GM19035 (cell line): ENCODE results near the gene CELF6.

Experiments used
- ATAC-seq: cut with Tn5 transposase; IDR thresholded peaks from one replicate; pipeline ENCODE4 v1.9.1; 2021; ENCODE audit not compliant: unreplicated experiment

CELF6 gene

DNA sequence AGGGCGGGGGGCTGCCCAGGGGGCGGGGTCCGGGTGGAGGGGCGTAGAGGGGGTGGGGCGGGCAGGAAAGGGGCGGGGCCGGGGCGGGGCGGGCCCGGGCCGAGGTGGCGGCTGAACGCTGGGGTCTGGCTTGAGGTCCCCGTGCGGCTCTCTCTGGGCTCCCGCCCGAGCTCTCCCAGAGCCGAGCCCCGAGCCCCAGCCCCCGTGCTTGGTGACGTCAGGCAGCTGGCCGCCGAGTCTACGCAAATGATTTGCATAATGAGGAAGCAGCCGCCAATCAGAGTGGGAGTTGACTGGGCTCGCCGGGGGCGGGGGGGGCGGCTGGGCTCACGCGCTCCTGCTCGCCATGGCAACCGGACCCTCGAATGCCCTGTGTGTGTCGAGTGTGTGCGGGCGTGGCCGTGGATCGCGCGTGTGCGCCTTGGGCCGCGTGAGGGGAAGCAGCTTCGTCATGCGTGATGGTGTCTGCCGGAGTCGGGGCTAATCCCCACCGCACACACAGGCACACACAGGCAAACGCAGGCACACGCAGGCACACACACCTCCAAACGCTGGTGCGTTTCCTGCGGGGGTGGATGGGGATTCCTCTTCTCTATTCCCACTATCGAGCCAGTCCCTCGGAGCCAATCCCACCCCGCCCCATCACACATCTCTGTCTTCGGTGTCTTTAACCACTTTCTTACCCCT, at the start of gene CELF6:
Gene CELF6, minus strand, starts transcription at position 173 of the 687 bp plus-strand sequence. CDS start 283 bp downstream, outside the sequence.
- ATAC-seq, result peak; percentile 62

- no peak for ATAC-seq
These were observed 48.9 kb upstream of the CELF6 start for GRCh38 chr15:72368899-72369298.

DNA sequence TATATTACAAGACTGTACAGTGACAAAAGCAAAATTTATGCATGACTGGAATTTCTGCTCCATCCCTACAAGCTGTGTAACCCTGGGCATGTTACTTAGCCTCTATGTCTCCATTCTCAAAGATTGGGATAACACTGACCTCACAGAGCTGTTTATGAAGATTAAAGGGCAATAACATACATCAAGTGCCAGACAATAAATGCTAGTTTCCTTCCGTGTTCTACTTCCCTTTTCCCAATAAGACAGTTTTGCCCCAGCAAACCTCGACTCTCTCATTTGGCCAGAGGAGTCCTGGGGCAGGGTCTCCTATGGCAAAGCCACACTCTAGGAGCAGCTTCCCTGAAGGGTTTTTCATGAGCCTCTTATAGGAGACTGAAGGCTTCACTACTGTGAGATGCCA, 48.4 kb upstream of the CELF6 start:
- ATAC-seq, result no peak

- peak; percentile 87 for ATAC-seq
These were observed 45.9 kb upstream of the CELF6 start for GRCh38 chr15:72365844-72366243.

DNA sequence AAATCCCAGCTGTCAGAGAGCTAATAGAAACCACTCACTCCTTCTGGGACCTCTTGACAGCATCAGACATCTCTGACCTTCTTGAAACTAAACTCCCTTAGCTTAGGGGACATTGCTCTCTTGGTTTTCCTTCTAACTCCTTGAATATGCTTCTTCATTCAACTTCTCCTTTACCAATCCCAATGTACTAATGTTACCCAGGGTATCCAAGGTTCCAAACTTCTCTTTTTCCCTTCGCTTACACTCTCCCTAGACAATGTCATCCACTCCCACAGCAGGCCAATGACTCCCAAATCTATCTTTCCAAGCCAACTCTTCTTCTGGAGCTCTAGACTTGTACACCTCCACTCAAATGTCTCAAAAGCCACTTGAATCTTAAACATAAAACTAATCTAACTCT, 41.2 kb upstream of the CELF6 start:
- no peak for ATAC-seq

DNA sequence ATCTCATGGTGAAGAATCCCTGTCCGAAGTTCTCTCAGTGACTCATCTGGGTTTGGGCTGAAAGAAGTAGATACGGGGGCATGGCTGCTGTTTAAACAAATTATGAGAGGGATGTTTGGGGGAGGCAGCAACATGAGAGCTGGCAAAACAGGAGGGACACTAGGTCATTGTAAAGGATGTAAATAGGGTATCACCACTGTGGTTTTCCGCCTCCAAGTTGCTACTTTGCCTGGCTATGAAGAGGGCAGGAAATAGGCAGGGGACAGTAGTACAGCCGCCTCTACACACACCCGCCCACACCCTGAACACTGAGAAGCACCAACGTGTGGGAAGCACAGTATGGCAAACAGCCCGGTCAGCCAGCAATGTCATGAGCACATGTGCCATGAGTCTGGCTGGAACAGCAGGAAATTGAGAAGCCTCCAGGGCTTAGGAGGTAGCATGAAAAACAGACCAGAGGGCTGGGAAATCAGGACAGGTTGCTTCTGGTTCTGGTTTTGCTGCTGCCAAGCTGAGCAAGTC, 38.8 kb upstream of the CELF6 start:
- no peak for ATAC-seq

DNA sequence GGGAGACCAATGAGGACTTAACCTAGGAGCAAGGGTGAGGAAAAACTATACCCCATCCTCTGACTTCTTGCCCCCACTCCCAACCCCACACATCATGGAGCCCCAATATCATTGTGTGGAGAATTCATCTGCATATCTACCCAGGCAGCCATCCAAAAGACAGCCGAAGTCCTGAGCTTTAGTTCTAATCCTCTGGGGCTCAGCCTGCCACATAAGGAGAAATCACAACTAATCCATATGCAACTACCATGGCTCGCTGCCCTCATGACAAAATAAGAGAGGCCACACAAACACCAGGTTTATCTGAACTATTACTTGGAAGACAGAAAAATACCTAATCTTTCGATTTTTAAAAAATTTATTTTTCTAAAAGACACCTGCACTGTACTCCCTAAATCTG, 38.2 kb upstream of the CELF6 start:
- no peak for ATAC-seq

DNA sequence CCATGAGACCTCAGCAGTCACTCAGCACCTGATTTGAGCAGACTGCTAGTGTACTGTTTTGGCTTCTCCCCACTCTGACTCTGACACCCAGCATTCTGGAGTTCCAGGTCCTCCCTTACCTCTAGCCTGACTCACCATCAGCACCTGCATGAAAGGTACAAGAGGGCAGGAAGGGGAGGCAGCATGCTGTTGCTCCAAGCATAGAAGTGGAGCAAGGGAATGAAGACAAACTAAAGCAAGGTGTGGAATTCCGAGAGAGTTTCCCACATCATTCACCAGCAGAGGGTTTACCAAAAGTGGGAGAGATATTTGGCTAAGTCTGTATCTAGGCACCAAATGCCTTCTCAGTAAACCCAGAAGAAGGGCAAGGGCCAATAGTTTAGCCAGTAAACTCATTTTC, 34.5 kb upstream of the CELF6 start:
- ATAC-seq, result no peak

- ATAC-seq, result no peak
These were observed 33.3 kb upstream of the CELF6 start for GRCh38 chr15:72353266-72353665.

- ATAC-seq, result no peak
These were observed 25.8 kb upstream of the CELF6 start for GRCh38 chr15:72345806-72346205.

- no peak for ATAC-seq
These were observed 25.3 kb upstream of the CELF6 start for GRCh38 chr15:72345280-72345679.

GRCh38 chr15:72344602-72345001, 24.6 kb upstream of the CELF6 start:
- no peak for ATAC-seq

DNA sequence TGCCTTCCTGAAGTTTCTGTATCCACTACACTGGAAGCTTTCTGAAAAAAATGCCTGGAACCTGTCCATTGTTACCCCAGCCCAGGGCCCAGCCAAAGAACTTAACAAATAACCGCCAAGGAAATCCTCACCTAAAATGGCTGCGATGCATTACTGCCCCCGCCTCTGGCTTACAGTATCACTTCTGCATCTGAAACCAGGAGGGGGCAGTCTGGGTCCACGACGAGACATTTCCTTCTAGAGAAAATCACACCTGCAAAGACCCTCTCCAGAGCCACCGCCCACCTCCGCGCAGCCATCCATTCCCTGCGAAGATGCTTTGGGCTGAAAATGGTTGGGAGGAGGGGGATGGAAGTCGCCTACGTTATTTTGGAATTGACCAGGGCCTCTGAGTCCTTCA, 22.4 kb upstream of the CELF6 start:
- ATAC-seq, result no peak

DNA sequence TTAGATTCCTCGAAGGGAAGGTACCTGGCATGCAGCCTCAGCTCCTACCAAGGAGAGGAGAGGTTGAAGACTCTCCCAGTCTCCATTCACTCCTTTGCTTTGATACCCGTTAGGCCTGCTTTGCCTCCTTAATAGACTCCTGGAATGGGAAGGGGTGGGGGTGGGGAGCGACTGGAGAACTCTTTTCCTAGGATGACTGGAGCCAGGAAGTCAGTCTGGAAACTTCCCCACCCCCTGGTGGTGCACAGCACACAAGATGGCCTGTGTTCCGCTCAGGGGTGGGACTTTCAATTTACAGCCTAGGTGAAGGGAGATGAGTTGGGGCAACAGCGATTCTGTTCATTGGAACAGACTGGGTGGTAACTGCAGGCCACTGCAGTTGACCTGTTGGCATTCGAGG, 21.4 kb upstream of the CELF6 start:
- ATAC-seq, result no peak

DNA sequence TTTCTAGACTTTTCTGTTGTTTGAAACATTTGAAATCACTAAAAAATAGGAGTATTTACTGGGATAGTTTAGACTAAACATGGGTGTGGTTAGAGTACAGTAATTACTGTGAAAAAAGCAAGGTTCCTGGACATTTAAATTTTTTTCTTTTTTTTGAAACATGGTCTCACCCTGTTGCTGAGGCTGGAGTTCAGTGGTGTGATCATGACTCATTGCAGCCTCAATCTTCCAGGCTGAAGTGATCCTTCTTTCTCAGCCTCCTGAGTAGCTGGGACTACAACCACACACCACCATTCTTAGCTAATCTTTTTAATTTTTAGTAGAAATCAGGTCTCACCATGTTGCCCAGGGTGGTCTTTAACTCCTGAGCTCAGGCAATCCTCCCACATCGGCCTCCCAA, 20.4 kb upstream of the CELF6 start:
- no peak for ATAC-seq

DNA sequence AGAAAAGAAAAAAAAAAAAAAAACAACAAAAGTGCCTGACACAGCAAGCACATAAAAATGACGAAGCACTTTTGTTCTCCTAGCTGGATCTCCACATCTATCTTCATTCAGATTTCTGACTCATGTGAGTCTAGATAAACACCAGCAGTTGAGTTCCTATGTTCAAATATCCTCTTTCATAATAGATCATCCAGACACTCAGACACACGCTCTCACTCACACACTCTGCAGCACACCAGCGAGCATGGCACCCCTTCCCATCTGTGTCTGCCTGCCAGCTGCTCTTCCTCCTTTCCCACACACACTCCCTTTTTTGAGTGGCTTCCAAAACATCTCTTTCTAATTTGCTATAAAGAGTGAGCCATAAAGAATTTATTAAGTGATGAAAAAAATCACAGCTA, 19.8 kb upstream of the CELF6 start:
- ATAC-seq, result no peak

DNA sequence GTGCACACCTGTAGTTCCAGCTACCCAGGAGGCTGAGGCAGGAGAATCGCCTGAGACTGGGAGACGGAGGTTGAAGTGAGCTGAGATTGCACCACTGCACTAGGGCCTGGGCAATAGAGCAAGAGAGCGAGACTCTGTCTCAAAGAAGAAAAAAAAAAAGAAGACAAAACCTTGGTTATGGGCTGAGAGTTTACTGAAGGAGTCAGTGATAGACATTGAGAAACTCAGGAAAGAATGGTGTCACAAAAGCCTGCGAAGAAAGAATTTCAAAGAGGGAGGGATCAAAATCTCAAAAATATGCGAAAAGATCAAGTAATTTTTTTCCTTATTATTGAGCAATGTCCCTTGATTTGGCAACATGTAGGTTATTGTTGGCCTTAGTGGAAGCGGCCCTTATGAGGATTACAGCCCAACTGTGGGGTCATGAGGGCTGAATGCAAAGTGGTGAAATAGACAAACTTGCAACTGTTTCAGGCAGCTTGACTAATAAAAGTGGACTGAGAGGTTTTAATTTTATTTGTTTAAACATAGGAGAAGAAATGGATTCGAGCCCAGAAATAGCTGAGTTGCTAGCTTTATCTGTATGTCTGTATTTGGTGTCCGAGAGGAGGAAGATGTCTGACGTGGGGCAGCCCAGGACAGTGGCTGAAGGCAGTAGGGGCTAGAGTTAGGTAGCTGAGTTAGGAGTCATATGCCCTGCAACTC, 18.8 kb upstream of the CELF6 start:
- ATAC-seq, result no peak

DNA sequence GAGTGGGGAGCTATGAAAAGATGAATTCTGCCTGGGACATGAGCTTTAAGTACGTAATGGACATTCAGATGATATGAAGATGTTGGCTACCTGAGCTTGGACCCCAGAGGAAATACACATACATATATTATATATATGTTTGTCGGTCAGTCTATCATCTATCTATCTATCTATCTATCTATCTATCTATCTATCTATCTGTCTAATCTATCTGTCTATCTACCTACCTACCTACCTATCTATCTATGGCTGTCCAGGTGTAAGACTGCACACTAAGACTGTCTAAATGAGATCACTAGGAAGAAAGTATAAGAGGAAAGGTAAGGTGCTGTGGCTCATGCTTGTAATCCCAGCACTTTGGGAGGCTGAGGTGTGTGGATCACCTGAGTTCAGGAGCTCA, 18.2 kb upstream of the CELF6 start:
- no peak for ATAC-seq

DNA sequence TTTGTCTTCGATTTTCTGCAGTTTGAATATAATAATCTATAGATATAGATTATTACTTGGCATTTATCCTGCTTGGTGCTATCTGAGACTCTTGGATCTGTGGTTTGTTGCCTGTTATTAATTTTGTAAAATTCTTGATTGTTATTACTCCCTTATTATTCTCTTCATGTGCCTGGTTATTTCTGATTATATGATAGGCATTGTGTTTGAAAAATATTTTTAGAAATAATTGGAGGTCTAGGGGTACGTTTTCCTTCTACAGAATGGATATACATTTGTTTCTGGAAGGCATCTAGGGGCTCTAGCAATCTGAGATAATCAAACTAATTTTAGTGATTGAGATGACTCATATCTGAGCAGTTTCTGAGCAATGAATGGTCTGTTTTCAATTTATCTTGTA, 14.9 kb upstream of the CELF6 start:
- no peak for ATAC-seq

DNA sequence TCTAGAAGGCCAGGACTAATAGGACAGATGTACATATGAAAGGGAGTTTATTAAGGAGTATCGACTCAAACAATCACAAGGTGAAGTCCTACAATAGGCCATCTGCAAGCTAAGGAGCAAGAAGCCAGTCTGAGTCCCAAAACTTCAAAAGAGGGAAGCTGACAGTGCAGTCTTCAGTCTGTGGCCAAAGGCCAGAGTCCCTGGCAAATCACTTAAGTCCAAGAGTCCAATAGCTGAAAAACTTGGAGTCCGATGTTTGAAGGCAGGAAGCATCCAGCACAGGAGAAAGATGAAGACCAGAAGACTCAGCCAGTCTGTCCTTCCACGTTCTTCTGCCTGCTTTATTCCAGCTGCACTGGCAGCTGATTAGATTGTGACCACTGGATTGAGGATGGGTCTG, 11.1 kb upstream of the CELF6 start:
- no peak for ATAC-seq

DNA sequence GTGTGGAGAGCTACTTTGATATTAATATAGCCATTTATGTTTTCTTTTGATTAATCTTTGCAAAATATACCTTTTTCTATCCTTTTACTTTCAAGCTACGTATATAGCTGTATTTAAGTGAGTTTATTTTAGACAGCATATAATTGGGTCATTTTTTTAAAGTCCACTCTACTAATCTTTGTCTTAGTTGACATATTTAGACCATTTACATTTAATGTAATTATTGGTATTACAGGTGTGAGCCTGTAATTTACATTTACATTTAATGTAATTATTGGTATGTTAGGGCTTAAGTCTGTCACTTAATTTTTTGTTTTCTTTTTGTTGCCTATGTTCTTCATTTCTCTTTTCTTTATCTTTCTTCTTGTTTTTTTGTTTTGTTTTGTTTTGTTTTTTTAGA, 3.8 kb upstream of the CELF6 start:
- ATAC-seq, result no peak

DNA sequence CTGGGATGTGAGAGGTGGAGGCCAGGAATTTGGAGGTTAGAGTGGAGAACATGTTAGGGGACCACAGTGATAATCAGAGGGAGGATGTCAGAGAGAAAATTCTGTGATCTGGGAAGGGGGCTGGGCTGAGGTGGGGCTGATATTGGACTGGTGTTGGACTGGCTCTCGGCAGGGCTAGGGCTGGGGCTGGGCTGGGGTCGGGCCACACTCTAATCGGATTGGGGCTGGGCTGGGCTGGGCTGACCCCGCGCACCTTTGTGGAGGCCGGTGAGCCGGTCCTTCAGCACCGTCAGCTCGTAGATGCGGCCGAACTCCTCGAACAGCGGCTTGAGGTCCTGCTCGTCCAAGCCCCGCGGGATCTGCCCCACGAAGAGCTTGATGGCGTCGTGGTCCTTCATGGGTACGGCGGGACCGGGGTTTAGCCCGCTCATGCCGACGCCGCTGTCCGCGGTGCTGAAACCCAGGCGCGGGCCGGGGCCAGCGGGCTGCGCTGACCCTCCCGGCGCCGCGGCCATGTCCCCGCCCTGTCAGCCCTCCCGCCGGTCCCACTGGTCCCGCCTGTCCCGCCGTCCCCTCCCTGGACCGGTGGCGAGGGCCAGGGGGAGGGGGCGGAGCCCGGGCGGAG, 485 bp downstream of the CELF6 start:
- peak; percentile 27 for ATAC-seq
